Activated CD4-positive, alpha-beta T cell treated with anti-CD3 and anti-CD28 coated beads, Interleukin-2, amount 10 ng/mL, durations not matched to agents 7 days and 5 days (primary cell): ENCODE measurements around the gene GRIPAP1. TPM values are rescaled to one million over a fixed set of nuclear protein-coding genes. Genes with fewer than 3 reads are reported as not detected.

ENCODE experiments used
- CTCF ChIA-PET: fragments of 350-600 bp; sonication (Branson Sonifier 250); formaldehyde crosslinking; loops from one replicate; lab custom pipeline; 2021; ENCODE audit warnings: antibody characterized with exemption; lab: Charles Lee
- POLR2A ChIA-PET: fragments of 350-600 bp; sonication (Branson Sonifier 250); formaldehyde crosslinking; loops from one replicate; lab custom pipeline; 2021; ENCODE audit warnings: antibody characterized with exemption; lab: Charles Lee
- DNase-seq: peaks from one replicate; pipeline ENCODE4 v3.0.0-alpha.2; 2020
- H3K27ac Mint-ChIP-seq: one replicate; pipeline ENCODE4 v1.8.0; 2021; ENCODE audit warnings: mild to moderate bottlenecking, moderate library complexity, mixed read lengths
- H3K27me3 Mint-ChIP-seq: one replicate; pipeline ENCODE4 v1.8.0; 2021; ENCODE audit warnings: mixed read lengths
- H3K36me3 Mint-ChIP-seq: one replicate; pipeline ENCODE4 v1.8.0; 2021; ENCODE audit warnings: low read depth, mixed read lengths
- H3K4me1 Mint-ChIP-seq: one replicate; pipeline ENCODE4 v1.8.0; 2021; ENCODE audit warnings: mixed read lengths
- H3K4me3 Mint-ChIP-seq: one replicate; pipeline ENCODE4 v1.8.0; 2021; ENCODE audit warnings: mild to moderate bottlenecking, moderate library complexity, mixed read lengths
- H3K9me3 Mint-ChIP-seq: one replicate; pipeline ENCODE4 v1.8.0; 2021; ENCODE audit warnings: mixed read lengths
- total RNA-seq, 2 experiments: library from RNA; stranded (reverse); gene quantifications; one replicate each; pipeline ENCODE4 v1.2.3, GENCODE V29; 2021

Gene GRIPAP1
- 10 to 100 TPM; 73.2 to 91.2 TPM for total RNA-seq

GRCh38 chrX:49002091-49002935 lies at the start of gene GRIPAP1:
Gene GRIPAP1 (minus strand): TSS chrX:49002264. CDS start chrX:49002229, 35 bp downstream.
- H3K27me3 Mint-ChIP-seq = no peaks in the 10 kb centered on the region
- no peaks in the 10 kb centered on the region for H3K9me3 Mint-ChIP-seq
- H3K36me3 Mint-ChIP-seq = peaks cover 25% of the 10 kb centered on the region
- H3K4me1 Mint-ChIP-seq = peaks cover 35% of the 10 kb centered on the region
- ChIA-PET CTCF (interaction anchor here (0.9 kb wide), 1 partner anchor 21 kb away, joined by 4 read pairs; no protein-coding TSS in a partner anchor), POLR2A (interaction anchor here (0.6 kb wide), 2 partner anchors 37 to 226 kb away, joined by 3 to 4 read pairs; no protein-coding TSS in a partner anchor)
- peak within 1 kb of the TSS; percentile 100 for H3K4me3 Mint-ChIP-seq
- H3K27ac Mint-ChIP-seq = peak within 1 kb of the TSS; percentile 97
- peak; percentile 85 for DNase-seq

GRCh38 chrX:49043987-49044281 lies 41.9 kb upstream of the GRIPAP1 start:
- Mint-ChIP-seq H3K27ac (peak overlapping the region; percentile 95), H3K36me3 (peaks cover 7% of the 10 kb centered on the region), H3K4me1 (peaks cover 40% of the 10 kb centered on the region), H3K9me3 (no peaks in the 10 kb centered on the region), H3K27me3 (no peaks in the 10 kb centered on the region), H3K4me3 (peak overlapping the region; percentile 90)
- ChIA-PET POLR2A (no interaction called here), CTCF (interaction anchor here (0.8 to 1.4 kb wide), 4 partner anchors 14 to 396 kb away, joined by 3 to 5 read pairs (median 4); partner anchors contain the start of gene CCDC120)
- no peak for DNase-seq

GRCh38 chrX:49043220-49043986 lies 41.3 kb upstream of the GRIPAP1 start, which contains the start of gene TFE3:
Gene TFE3 (minus strand): TSS chrX:49043357. CDS start chrX:49043226, 131 bp downstream.
- H3K9me3 Mint-ChIP-seq = no peaks in the 10 kb centered on the region
- H3K36me3 Mint-ChIP-seq = peaks cover 12% of the 10 kb centered on the region
- H3K27me3 Mint-ChIP-seq = no peaks in the 10 kb centered on the region
- CTCF ChIA-PET = interaction anchor here (0.6 to 1.4 kb wide), 6 partner anchors 15 to 395 kb away, joined by 3 to 5 read pairs (median 4); partner anchors contain the start of gene CCDC120
- POLR2A ChIA-PET = interaction anchor here (0.6 kb wide), 1 partner anchor 124 kb away, joined by 3 read pairs; no protein-coding TSS in a partner anchor
- peak; percentile 96 for DNase-seq
- peaks cover 46% of the 10 kb centered on the region for H3K4me1 Mint-ChIP-seq
- peak within 1 kb of the TSS; percentile 90 for H3K4me3 Mint-ChIP-seq
- H3K27ac Mint-ChIP-seq = peak within 1 kb of the TSS; percentile 95

GRCh38 chrX:49042581-49043219 lies 40.6 kb upstream of the GRIPAP1 start:
- Mint-ChIP-seq H3K9me3 (no peaks in the 10 kb centered on the region), H3K4me3 (peak overlapping the region; percentile 90), H3K27me3 (no peaks in the 10 kb centered on the region), H3K36me3 (peaks cover 17% of the 10 kb centered on the region), H3K27ac (peak overlapping the region; percentile 95), H3K4me1 (peaks cover 46% of the 10 kb centered on the region)
- ChIA-PET POLR2A (no interaction called here), CTCF (interaction anchor here (1.0 kb wide), 1 partner anchor 27 kb away, joined by 3 read pairs; no protein-coding TSS in a partner anchor)
- peak; percentile 6 for DNase-seq

- POLR2A ChIA-PET = no interaction called here
- H3K9me3 Mint-ChIP-seq = no peaks in the 10 kb centered on the region
- H3K27ac Mint-ChIP-seq = peak overlapping the region; percentile 95
- H3K4me3 Mint-ChIP-seq = peak overlapping the region; percentile 90
- peaks cover 18% of the 10 kb centered on the region for H3K36me3 Mint-ChIP-seq
- peak; percentile 7 for DNase-seq
- no peaks in the 10 kb centered on the region for H3K27me3 Mint-ChIP-seq
- peaks cover 46% of the 10 kb centered on the region for H3K4me1 Mint-ChIP-seq
- CTCF ChIA-PET = interaction anchor here (0.6 to 1.2 kb wide), 3 partner anchors 14 to 116 kb away, joined by 3 read pairs; no protein-coding TSS in a partner anchor
These were observed 39.9 kb upstream of the GRIPAP1 start for GRCh38 chrX:49041744-49042580.

GRCh38 chrX:49040376-49040955 lies 38.4 kb upstream of the GRIPAP1 start:
- peaks cover 46% of the 10 kb centered on the region for H3K4me1 Mint-ChIP-seq
- ChIA-PET CTCF (interaction anchor here (1.0 to 1.2 kb wide), 2 partner anchors 13 to 15 kb away, joined by 3 read pairs; no protein-coding TSS in a partner anchor), POLR2A (no interaction called here)
- H3K4me3 Mint-ChIP-seq = peak overlapping the region; percentile 50
- peak overlapping the region; percentile 87 for H3K27ac Mint-ChIP-seq
- no peak for DNase-seq
- no peaks in the 10 kb centered on the region for H3K27me3 Mint-ChIP-seq
- peaks cover 18% of the 10 kb centered on the region for H3K36me3 Mint-ChIP-seq
- no peaks in the 10 kb centered on the region for H3K9me3 Mint-ChIP-seq

- Mint-ChIP-seq H3K27me3 (no peaks in the 10 kb centered on the region), H3K9me3 (no peaks in the 10 kb centered on the region), H3K36me3 (peaks cover 19% of the 10 kb centered on the region), H3K27ac (peak overlapping the region; percentile 87), H3K4me1 (peaks cover 46% of the 10 kb centered on the region), H3K4me3 (peak overlapping the region; percentile 50)
- ChIA-PET POLR2A (interaction anchor here (0.7 kb wide), 1 partner anchor 38 kb away, joined by 3 read pairs; the partner anchor contains the start of gene GRIPAP1), CTCF (interaction anchor here (0.6 to 1.0 kb wide), 2 partner anchors 13 to 22 kb away, joined by 3 read pairs; no protein-coding TSS in a partner anchor)
- peak; percentile 48 for DNase-seq
These were observed 37.7 kb upstream of the GRIPAP1 start for GRCh38 chrX:49039598-49040375.

GRCh38 chrX:49037883-49038475 lies 35.9 kb upstream of the GRIPAP1 start:
- Mint-ChIP-seq H3K27ac (no peak overlapping the region), H3K27me3 (no peaks in the 10 kb centered on the region), H3K9me3 (no peaks in the 10 kb centered on the region), H3K36me3 (peaks cover 22% of the 10 kb centered on the region), H3K4me1 (peaks cover 37% of the 10 kb centered on the region), H3K4me3 (no peak overlapping the region)
- no peak for DNase-seq
- ChIA-PET POLR2A (no interaction called here), CTCF (no interaction called here)

- ChIA-PET POLR2A (no interaction called here), CTCF (no interaction called here)
- no peak overlapping the region for H3K4me3 Mint-ChIP-seq
- DNase-seq = no peak
- H3K4me1 Mint-ChIP-seq = no peaks in the 10 kb centered on the region
- H3K36me3 Mint-ChIP-seq = peaks cover 10% of the 10 kb centered on the region
- no peak overlapping the region for H3K27ac Mint-ChIP-seq
- no peaks in the 10 kb centered on the region for H3K27me3 Mint-ChIP-seq
- no peaks in the 10 kb centered on the region for H3K9me3 Mint-ChIP-seq
These were observed 28.2 kb upstream of the GRIPAP1 start for GRCh38 chrX:49030283-49030682.

- Mint-ChIP-seq H3K9me3 (no peaks in the 10 kb centered on the region), H3K27ac (no peak overlapping the region), H3K36me3 (peaks cover 10% of the 10 kb centered on the region), H3K4me3 (no peak overlapping the region), H3K4me1 (no peaks in the 10 kb centered on the region), H3K27me3 (no peaks in the 10 kb centered on the region)
- POLR2A ChIA-PET = no interaction called here
- no peak for DNase-seq
- CTCF ChIA-PET = no interaction called here
These were observed 27.8 kb upstream of the GRIPAP1 start for GRCh38 chrX:49029876-49030275.
